ENCODE data around the gene TPM3.
"Not testable (repeated sequence)": the region's sequence is repeated elsewhere in the genome, so short reads cannot be mapped to it uniquely, and the experiment has no call there.

TPM3 gene

GRCh38 chr1:154170547-154171222, 21.2 kb downstream of the TPM3 start:
- no peak for DNase-seq (ENCODE audit: low read depth in 2 of 2, low spot score in 1 of 2)

GRCh38 chr1:154167461-154167860, 24.4 kb downstream of the TPM3 start:
- no peak for DNase-seq (ENCODE audit: low read depth in 2 of 2, low spot score in 1 of 2)

- DNase-seq (ENCODE audit: low read depth in 2 of 2, low spot score in 1 of 2), result no peak
Observed at GRCh38 chr1:154166207-154166606, 25.7 kb downstream of the TPM3 start.

DNA sequence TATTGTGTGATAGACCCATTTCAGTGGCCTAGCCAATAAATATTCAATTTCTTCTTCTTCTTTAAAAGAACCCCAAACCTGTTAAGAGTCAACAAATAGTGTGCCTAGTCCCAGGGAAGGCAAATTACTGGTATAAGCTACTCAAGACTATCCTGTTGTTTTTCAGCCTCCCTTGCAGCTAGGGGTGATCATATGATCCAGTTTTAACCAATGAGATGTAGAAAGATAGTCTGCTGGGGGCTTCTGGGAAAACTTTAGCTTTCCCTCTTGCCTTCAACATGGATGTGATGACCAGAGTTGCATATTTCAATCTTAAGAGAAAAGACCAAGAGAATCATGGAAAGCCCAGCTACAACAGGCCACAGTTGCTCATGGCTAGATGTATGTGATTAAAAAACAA, 32.3 kb downstream of the TPM3 start:
- no peak for DNase-seq (ENCODE audit: low read depth in 2 of 2, low spot score in 1 of 2)

- DNase-seq (ENCODE audit: low read depth in 2 of 2, low spot score in 1 of 2), result no peak
Observed at GRCh38 chr1:154158307-154159125, 33.4 kb downstream of the TPM3 start.

DNA sequence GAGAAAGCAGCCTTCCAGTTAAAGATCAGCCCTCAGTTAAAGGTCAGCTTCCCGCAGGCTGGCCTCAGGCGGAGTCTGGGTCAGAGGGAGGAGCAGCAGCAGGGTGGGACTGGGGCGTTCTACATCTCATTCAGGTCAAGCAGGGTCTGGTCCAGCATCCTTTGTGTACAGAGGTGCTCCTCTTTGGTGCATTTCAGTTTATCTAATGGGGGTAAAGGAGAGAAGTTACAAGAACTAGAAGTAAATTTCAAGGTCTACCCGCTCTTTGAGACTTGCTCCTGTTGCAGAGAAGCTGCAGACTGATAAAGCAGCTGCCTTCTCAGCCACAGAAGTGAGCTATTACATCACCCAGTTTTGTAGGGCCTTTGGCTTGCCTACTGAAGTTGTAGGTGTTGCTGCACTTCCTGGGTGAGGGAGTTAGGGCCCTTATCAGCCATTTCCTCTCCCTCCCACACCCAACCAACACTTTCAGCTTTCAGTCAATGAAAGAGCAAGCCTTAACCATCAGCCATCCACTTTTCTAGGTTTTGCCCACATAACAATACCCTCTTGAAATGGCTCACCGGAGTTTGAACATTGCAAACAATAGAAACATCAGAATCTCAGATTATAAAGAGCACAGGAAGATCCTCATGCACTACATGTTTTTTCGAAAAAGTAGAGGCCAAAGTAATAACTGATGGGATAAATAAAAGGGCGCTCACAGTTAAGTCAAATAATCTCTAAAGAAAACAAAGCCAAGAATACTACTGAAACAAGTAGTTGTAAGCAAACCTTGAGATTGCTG, 34.2 kb downstream of the TPM3 start:
- peak; percentile 28 to 46 for DNase-seq (ENCODE audit: low read depth in 2 of 2, low spot score in 1 of 2)

DNA sequence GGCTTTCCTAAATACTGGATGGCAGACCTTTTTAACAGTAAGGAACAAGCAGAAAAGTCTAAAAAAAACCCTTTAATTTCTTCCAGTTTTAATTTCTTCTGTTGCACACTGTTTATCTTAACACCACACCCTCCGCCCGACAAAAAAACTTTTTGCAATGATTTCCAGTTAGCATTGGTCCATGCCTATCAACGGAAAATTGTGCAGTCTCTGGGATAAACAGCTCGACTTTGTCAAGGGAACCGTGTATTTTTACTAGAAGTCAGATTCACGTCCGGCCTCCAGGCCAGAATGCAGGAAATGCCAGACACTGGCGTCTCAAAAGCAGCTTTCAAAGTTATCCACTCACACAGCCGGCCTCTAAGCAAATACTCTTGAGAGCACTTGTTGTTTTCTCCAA, 36.6 kb downstream of the TPM3 start:
- no peak for DNase-seq (ENCODE audit: low read depth in 2 of 2, low spot score in 1 of 2)

DNA sequence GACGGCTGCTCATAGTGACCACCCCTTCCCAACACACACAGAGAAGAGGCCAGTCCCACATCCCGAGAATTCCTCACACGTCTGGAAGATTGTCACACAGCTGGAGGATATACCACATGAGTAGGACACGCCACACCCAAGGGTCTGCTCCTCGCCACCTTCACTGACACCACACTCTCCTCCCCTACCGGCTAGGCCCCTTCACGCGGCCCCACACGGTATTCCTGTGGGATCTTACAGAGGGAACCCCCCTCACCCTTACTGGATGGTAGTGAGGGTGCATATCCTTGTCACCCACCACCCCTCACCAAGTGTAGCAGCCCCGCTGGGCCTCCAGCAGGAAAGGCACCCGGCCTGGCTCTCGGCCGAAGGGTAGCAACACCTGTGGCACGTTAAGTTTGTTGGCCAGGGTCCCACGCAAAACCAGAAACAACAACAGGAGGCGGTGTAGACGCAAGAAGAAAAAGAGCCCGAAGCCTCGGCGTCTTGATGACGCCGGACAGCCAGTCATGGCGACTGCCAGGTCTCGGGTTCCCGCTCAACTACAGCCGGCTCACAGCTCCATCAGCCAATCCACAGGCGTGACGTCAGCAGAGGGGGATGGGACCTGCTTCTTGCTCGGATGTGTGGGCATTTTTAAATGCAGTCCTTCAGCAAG, 37.2 kb downstream of the TPM3 start, which contains the start of gene NUP210L:
Gene NUP210L, minus strand, starts transcription at position 540 of the 658 bp plus-strand sequence.
- no peak for DNase-seq (ENCODE audit: low read depth in 2 of 2, low spot score in 1 of 2)

DNA sequence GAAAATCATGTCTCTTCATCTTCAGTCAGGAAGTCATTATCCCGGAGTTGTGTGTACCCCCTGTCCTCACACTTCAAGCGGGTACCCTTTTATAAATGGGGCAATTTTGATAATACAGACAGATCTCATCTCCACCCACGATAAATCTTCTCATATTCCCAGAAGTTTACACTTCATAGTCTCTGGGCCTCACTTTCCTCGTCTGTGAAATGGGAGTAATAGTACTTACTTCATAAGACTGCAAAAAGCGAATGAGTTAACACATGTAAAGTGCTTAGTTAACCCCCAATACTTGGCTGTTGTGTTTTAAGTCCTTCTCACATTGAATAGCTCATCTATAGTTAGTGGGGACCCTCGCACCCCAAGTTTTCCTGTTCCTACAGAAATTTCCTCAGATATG, 37.8 kb downstream of the TPM3 start:
- DNase-seq (ENCODE audit: low read depth in 2 of 2, low spot score in 1 of 2), result no peak

- DNase-seq (ENCODE audit: low read depth in 2 of 2, low spot score in 1 of 2), result no peak
Observed at GRCh38 chr1:154151311-154151710, 40.6 kb downstream of the TPM3 start.

- no peak for DNase-seq (ENCODE audit: low read depth in 2 of 2, low spot score in 1 of 2)
Observed at GRCh38 chr1:154148807-154149206, 43.1 kb downstream of the TPM3 start.

GRCh38 chr1:154147505-154147904, 44.4 kb downstream of the TPM3 start:
- not testable (repeated sequence) for DNase-seq (ENCODE audit: low read depth in 2 of 2, low spot score in 1 of 2)

- no peak for DNase-seq (ENCODE audit: low read depth in 2 of 2, low spot score in 1 of 2)
Observed at GRCh38 chr1:154145986-154146385, 45.9 kb downstream of the TPM3 start.

DNA sequence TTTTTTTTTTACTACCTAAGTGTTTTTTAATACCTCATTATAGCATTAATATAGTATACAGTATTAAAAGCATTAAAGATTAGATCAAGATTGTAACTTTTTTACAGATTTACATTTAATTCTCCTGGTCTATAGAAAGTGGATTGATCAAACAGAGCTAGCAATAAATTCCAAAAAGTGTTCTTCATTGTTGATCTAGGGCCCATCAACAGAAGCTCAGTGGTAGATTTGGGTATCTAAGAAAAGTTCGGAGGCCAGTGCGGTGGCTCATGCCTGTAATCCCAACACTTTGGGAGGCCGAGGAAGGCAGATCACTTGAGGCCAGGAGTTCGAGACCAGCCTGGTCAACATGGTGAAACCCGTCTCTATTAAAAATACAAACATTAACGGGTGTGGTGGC, 49.5 kb downstream of the TPM3 start:
- no peak for DNase-seq (ENCODE audit: low read depth in 2 of 2, low spot score in 1 of 2)

DNA sequence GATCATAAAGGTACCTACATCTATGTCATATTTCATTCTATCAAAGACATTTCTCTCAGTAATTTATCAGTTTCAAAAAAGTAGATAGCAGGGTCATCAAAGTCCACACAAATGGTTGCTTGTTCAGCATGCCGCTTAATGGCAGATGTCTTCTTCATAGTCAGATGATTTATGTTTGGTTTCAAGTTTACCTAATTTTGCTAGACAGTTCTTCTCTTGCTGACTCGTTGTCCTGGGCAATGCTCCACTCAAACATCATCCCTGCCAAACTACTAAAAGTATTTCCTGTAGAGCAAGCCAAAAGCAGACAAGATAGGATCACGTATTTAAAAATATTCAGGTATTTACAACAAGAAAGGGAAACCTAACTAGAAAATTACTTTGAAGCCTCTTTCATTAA, 50.7 kb downstream of the TPM3 start:
- DNase-seq (ENCODE audit: low read depth in 2 of 2, low spot score in 1 of 2), result no peak

- no peak for DNase-seq (ENCODE audit: low read depth in 2 of 2, low spot score in 1 of 2)
Observed at GRCh38 chr1:154137888-154138287, 54.0 kb downstream of the TPM3 start.

GRCh38 chr1:154133256-154133655, 58.6 kb downstream of the TPM3 start:
- no peak for DNase-seq (ENCODE audit: low read depth in 2 of 2, low spot score in 1 of 2)

GRCh38 chr1:154129391-154129970, 62.4 kb downstream of the TPM3 start:
- no peak for DNase-seq (ENCODE audit: low read depth in 2 of 2, low spot score in 1 of 2)

- DNase-seq (ENCODE audit: low read depth in 2 of 2, low spot score in 1 of 2), result not testable (repeated sequence)
Observed at GRCh38 chr1:154123205-154123604, 68.7 kb downstream of the TPM3 start.

- no peak for DNase-seq (ENCODE audit: low read depth in 2 of 2, low spot score in 1 of 2)
Observed at GRCh38 chr1:154117642-154118041, 74.3 kb downstream of the TPM3 start.

DNA sequence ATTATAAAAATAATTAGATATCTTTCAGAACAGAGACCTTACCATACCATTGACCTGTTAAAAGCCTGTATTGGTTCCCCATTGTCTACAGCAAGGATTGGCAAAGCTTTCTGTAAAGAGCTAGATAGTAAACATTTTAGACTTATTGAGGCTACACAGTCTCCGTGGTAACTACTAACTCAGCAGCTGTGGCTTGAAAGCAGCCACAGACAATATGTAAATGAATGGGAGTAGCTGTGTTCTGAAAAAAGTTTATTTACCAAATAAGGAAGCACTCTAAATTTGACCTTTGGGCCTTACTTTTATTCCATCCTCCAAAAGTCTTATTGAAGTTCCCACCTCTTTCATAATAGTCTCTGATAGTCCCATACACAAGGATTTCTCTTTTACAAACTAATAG, 76.7 kb downstream of the TPM3 start:
- DNase-seq (ENCODE audit: low read depth in 2 of 2, low spot score in 1 of 2), result no peak

Measured in stimulated activated CD8-positive, alpha-beta memory T cell treated with anti-CD3 and anti-CD28 coated beads, Interleukin-4, amount 100 ng/mL, for 1 hour (primary cell).